Muscle layer of duodenum (tissue), 2 donors: Measurements from ENCODE around the gene PFN1.

Experiments used
- H3K27ac ChIP-seq: one replicate; pipeline ENCODE4 v1.7.0; 2013; ENCODE audit warnings: mild to moderate bottlenecking, low read length
- H3K27me3 ChIP-seq: one replicate; pipeline ENCODE4 v1.7.0; 2013; ENCODE audit warnings: low read depth, mild to moderate bottlenecking, control low read depth, low read length
- H3K36me3 ChIP-seq, 2 donors: one replicate each; pipeline ENCODE4 v1.7.0; 2013; ENCODE audit warnings: low read length in 2 of 2, control low read depth in 1 of 2, mild to moderate bottlenecking in 1 of 2; ENCODE audit not compliant: insufficient read depth in 2 of 2, control insufficient read depth in 1 of 2
- H3K4me1 ChIP-seq, 2 donors: one replicate each; pipeline ENCODE4 v1.7.0; 2013; ENCODE audit warnings: low read length in 2 of 2, mild to moderate bottlenecking in 2 of 2, control low read depth in 1 of 2, moderate library complexity in 1 of 2; ENCODE audit not compliant: insufficient read depth in 2 of 2, control insufficient read depth in 1 of 2
- H3K4me3 ChIP-seq, 2 donors: one replicate each; pipeline ENCODE4 v1.7.0; 2013; ENCODE audit warnings: low read length in 2 of 2, low read depth in 1 of 2, mild to moderate bottlenecking in 1 of 2
- H3K9me3 ChIP-seq, 2 donors: one replicate each; pipeline ENCODE4 v1.7.0; 2013; ENCODE audit warnings: low read length in 2 of 2, control low read depth in 1 of 2, mild to moderate bottlenecking in 1 of 2; ENCODE audit not compliant: control insufficient read depth in 1 of 2
- donor health status: healthy.

Gene PFN1

GRCh38 chr17:4898927-4899326 lies 49.4 kb downstream of the PFN1 start:
- Histone ChIP-seq H3K27me3 (peaks cover 12% of the 10 kb centered on the region), H3K27ac (no peak overlapping the region), H3K4me1 (peaks cover 0 to 12% of the 10 kb centered on the region in 2 donors), H3K4me3 (peak overlapping the region; percentile 39 to 57), H3K36me3 (peaks cover 21 to 36% of the 10 kb centered on the region in 2 donors), H3K9me3 (no peaks in the 10 kb centered on the region)

GRCh38 chr17:4898351-4898750 lies 50.0 kb downstream of the PFN1 start:
- H3K9me3 ChIP-seq = no peaks in the 10 kb centered on the region
- H3K27ac ChIP-seq = no peak overlapping the region
- H3K4me1 ChIP-seq = peaks cover 0 to 12% of the 10 kb centered on the region in 2 donors
- peaks cover 12% of the 10 kb centered on the region for H3K27me3 ChIP-seq
- peaks cover 22 to 42% of the 10 kb centered on the region in 2 donors for H3K36me3 ChIP-seq
- no peak overlapping the region for H3K4me3 ChIP-seq

GRCh38 chr17:4897785-4898184 lies 50.5 kb downstream of the PFN1 start:
- Histone ChIP-seq H3K4me1 (peaks cover 0 to 12% of the 10 kb centered on the region in 2 donors), H3K4me3 (no peak overlapping the region), H3K27me3 (peaks cover 12% of the 10 kb centered on the region), H3K9me3 (no peaks in the 10 kb centered on the region), H3K36me3 (peaks cover 22 to 47% of the 10 kb centered on the region in 2 donors), H3K27ac (no peak overlapping the region)

- H3K27ac ChIP-seq = no peak overlapping the region
- peaks cover 22 to 53% of the 10 kb centered on the region in 2 donors for H3K36me3 ChIP-seq
- H3K4me3 ChIP-seq = no peak overlapping the region
- no peaks in the 10 kb centered on the region for H3K9me3 ChIP-seq
- peaks cover 12% of the 10 kb centered on the region for H3K27me3 ChIP-seq
- H3K4me1 ChIP-seq = peaks cover 0 to 12% of the 10 kb centered on the region in 2 donors
Observed at GRCh38 chr17:4897198-4897687, 51.1 kb downstream of the PFN1 start.

- H3K27ac ChIP-seq = no peak overlapping the region
- H3K27me3 ChIP-seq = peaks cover 12% of the 10 kb centered on the region
- H3K4me3 ChIP-seq = no peak overlapping the region
- peaks cover 26 to 60% of the 10 kb centered on the region in 2 donors for H3K36me3 ChIP-seq
- no peaks in the 10 kb centered on the region for H3K9me3 ChIP-seq
- H3K4me1 ChIP-seq = peaks cover 0 to 12% of the 10 kb centered on the region in 2 donors
Observed at GRCh38 chr17:4896332-4897197, 51.8 kb downstream of the PFN1 start.

- H3K9me3 ChIP-seq = no peaks in the 10 kb centered on the region
- H3K36me3 ChIP-seq = peaks cover 33 to 67% of the 10 kb centered on the region in 2 donors
- peaks cover 0 to 12% of the 10 kb centered on the region in 2 donors for H3K4me1 ChIP-seq
- H3K27ac ChIP-seq = no peak overlapping the region
- peaks cover 12% of the 10 kb centered on the region for H3K27me3 ChIP-seq
- H3K4me3 ChIP-seq = no peak overlapping the region
Observed at GRCh38 chr17:4895657-4896331, 52.5 kb downstream of the PFN1 start.
